ENCODE measurements around the gene SLC2A5.

DNA sequence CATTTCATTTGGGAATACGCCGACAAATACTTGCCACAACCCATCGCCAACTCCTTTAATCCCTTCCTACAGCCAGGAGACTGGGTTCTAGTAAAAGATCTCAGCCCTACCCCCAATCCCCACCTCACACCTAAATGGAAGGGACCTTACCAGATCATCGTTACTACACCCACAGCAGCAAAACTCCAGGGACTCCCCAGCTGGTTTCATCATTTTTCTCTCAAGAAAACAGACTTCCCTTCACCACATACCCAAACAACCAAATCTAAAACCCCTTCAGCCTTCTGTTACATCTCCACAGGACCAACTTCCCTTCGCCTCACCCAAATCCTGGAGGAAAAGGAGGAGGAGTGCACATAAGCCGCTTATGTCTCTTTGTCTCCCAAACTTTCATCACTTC lies 23.7 kb upstream of the SLC2A5 start:
- TF ChIP-seq, protein P1, sequence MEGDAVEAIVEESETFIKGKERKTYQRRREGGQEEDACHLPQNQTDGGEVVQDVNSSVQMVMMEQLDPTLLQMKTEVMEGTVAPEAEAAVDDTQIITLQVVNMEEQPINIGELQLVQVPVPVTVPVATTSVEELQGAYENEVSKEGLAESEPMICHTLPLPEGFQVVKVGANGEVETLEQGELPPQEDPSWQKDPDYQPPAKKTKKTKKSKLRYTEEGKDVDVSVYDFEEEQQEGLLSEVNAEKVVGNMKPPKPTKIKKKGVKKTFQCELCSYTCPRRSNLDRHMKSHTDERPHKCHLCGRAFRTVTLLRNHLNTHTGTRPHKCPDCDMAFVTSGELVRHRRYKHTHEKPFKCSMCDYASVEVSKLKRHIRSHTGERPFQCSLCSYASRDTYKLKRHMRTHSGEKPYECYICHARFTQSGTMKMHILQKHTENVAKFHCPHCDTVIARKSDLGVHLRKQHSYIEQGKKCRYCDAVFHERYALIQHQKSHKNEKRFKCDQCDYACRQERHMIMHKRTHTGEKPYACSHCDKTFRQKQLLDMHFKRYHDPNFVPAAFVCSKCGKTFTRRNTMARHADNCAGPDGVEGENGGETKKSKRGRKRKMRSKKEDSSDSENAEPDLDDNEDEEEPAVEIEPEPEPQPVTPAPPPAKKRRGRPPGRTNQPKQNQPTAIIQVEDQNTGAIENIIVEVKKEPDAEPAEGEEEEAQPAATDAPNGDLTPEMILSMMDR (IDR thresholded peaks at IDR 0.05; ENCODE audit: low read depth, low read length), result no peak
- TF ChIP-seq EZH2phosphoT487 (IDR thresholded peaks at IDR 0.05; ENCODE audit: low read depth), result no peak

Data from OCI-LY3 (cell line).